HG03097 (cell line): Measurements from ENCODE around the gene ZNF611.
A peak's percentile ranks its signal among the peaks of the same experiment; 100 is the strongest.
"Not testable (repeated sequence)": the region's sequence is repeated elsewhere in the genome, so short reads cannot be mapped to it uniquely, and the experiment has no call there.

Experiments
- ATAC-seq: cut with Tn5 transposase; IDR thresholded peaks from one replicate; pipeline ENCODE4 v1.9.1; 2021; ENCODE audit not compliant: unreplicated experiment, low FRiP score

Gene ZNF611

GRCh38 chr19:52734893-52735661 lies at the start of gene ZNF611:
Gene ZNF611, minus strand, starts transcription at chr19:52735044. Its CDS starts 19,150 bp downstream, at chr19:52715894.
- ATAC-seq: peak; percentile 90

GRCh38 chr19:52782864-52783263 lies 48.0 kb upstream of the ZNF611 start:
- ATAC-seq: not testable (repeated sequence)

DNA sequence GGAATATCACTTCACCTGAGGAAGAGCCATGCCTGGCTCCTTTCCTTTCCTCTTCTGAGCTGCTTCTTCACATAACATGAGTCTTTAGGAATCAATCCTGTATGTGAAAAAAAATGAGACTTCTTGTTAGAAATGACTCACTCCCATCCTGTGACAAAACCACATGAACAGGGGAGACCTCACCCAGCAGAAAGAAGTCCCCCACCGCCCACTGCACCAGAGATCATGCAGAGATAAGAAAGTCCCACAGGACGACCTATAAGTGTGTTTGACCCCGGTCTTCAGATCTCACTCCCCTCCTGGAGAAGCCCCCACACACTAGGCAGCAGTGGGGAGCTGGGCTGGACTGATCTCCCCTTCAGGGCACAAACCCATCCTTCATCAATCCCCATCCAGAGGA lies 44.0 kb upstream of the ZNF611 start:
- ATAC-seq: no peak

GRCh38 chr19:52756447-52756846 lies 21.6 kb upstream of the ZNF611 start:
- ATAC-seq: not testable (repeated sequence)

DNA sequence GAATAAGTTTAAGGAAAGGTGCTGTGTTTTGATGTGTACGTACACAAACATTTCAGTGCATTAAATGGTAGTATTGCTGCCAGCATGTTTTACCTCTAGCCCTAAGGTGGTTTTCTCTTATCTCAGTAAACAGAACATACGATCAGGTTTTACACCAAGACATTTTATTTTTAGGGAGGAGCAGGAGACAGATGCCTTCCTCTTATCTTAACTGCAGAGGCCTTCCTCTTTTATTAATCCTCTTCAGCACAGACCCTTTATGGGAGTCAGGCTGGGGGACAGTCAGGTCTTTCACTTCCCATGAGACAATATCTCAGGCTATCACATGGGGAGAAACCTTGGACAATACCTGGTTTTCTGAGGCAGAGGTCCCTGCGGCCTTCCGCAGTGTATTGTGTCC lies 14.9 kb upstream of the ZNF611 start:
- ATAC-seq: no peak

DNA sequence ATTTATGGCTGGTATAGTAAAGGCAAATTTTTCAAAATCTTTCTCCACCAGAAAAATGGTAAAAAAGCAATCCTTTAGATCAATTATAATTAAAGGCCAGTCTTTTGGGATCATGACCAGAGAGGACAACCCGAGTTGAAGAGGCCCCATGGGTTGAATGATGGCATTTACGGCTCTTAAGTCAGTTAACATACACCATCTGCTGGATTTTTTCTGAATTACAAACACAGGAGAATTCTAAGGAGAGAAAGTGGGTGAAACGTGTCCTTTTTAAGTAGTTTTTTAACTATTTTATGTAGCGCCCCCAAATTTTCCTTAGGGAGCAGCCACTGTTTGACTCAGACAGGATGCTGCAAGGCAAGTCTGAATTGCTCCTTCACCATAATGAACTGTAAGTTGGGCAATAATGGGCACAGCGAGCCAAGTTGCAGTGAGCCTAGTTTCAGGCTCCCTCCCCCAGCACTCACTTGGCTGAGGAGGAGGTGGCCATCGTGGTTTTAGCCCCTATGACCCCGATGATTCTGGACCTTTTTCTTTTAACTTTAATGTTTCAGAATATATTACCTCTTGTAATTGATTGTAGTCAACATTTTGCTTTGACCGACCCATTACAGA lies 13.6 kb upstream of the ZNF611 start:
- no peak for ATAC-seq

GRCh38 chr19:52745919-52746318 lies 11.1 kb upstream of the ZNF611 start:
- ATAC-seq: not testable (repeated sequence)

DNA sequence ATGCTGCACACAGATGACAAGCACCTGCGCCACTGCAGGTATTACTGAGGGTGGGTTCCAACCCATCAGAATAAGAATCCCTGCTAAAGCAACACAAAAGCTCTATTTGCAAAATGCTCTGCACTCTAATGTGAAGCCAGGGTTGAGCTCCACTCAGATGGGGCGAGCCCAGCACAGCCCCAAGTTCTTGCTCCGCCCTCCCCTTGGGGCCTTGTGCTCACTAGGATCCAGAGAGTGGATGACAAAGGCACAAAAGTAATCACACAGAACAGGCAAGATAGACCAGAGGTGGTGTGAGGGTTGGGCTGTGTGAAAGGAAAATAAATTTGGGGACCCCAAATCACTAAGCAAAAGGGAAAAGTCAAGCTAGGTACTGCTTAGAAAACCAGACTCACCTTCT lies 8.2 kb upstream of the ZNF611 start:
- ATAC-seq: no peak

- no peak for ATAC-seq
These were observed 7.7 kb upstream of the ZNF611 start for GRCh38 chr19:52742516-52742915.

GRCh38 chr19:52741951-52742485 lies 7.2 kb upstream of the ZNF611 start:
- no peak for ATAC-seq

GRCh38 chr19:52741371-52741770 lies 6.5 kb upstream of the ZNF611 start:
- not testable (repeated sequence) for ATAC-seq

DNA sequence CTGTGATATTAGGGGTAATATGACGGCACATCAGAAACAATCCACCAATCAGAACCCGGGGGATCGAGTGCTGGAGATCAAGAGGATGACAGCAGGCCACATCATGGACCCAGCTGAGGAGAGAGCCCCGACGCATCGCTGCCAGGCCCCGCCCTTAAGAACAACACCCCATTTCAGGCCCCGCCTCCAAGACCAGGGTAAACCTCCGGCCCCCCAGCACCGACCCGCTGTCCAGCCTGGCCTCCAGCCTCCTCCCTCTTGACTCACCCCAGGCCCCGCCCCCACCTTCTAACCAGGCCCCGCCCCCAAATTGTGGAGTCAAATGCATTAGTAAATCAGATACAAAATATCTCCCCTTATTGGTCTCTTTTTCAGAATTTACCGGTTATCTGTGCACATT lies 4.7 kb upstream of the ZNF611 start:
- no peak for ATAC-seq

DNA sequence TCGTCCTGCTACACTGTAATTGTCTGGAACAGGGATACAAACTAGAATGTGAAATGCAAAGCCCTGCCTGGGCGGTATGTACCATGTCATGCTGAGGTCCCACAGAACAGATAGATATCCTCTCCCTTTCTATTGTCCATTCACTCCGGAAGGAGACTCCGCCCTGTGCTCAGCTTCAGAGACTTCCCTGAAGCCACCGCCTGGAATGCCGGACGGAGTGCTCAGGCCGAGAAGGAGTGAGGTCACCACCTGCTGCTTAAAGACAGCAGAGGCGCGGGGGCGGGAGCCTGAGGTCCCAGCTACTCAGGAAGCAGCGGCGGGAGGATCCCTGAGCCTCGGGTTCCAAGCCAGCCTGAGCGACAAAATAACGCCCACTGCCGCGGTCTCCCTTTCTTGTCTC lies 890 bp upstream of the ZNF611 start:
- ATAC-seq: no peak

GRCh38 chr19:52734331-52734892 lies 432 bp downstream of the ZNF611 start:
- peak; percentile 19 for ATAC-seq

DNA sequence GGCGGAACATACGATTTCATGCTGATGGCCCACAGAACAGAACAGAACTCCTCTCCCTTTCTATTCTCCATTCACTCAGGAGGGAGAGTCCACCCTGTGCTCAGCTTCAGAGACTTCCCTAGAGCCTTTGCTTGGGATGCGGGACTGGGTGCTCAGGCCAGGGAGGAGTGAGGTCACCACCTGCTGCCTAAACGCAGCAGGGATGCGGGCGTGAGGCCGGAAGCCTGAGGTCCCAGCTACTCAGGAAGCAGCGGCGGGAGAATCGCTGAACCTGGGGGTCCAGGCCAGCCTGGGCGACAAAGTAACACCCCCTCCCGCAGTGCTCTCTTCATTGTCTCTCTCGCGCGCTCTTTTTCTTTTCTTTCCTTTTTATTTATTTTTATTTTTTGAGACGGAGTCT lies 8.8 kb downstream of the ZNF611 start:
- not testable (repeated sequence) for ATAC-seq

- no peak for ATAC-seq
These were observed 9.3 kb downstream of the ZNF611 start for GRCh38 chr19:52725528-52725961.

DNA sequence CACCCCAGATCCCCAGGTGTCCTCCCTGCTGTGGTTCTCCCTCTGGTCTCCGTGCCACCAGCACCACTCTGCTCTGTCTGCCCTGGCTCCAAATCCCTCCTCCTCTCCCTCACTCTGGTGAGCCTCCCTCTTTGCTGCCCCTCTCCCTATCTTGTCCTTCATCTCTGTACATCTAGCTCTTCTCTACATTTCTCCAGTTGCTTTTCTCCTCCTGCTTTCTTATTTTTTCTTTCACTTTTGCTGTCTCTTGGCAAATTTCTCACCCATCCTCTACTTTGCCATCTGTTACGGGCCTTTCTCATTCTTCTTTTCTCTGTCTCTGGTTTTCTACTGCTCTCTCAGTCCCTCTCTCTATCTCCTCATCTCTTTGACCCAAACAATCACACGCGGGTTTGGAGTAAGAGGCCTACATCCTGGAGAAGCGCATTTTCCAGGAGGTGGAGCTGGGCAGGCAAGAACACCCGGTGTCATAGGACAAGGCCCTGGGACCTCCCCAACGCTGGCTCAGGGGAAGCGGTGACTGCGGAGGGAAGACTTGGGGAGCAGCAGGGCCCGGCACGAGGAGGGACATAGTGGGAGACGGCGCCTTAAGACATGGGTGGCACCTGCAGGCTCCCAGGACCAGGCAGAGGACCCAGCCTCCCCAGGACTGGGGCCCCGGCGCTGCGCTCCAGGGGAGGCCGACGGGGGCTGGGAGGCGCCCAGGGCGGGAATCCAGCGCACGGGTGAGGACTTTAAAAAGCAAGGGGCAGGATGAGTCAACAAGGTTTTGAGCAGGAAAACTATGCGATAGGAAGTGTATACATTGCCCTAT lies 9.9 kb downstream of the ZNF611 start:
- no peak for ATAC-seq

DNA sequence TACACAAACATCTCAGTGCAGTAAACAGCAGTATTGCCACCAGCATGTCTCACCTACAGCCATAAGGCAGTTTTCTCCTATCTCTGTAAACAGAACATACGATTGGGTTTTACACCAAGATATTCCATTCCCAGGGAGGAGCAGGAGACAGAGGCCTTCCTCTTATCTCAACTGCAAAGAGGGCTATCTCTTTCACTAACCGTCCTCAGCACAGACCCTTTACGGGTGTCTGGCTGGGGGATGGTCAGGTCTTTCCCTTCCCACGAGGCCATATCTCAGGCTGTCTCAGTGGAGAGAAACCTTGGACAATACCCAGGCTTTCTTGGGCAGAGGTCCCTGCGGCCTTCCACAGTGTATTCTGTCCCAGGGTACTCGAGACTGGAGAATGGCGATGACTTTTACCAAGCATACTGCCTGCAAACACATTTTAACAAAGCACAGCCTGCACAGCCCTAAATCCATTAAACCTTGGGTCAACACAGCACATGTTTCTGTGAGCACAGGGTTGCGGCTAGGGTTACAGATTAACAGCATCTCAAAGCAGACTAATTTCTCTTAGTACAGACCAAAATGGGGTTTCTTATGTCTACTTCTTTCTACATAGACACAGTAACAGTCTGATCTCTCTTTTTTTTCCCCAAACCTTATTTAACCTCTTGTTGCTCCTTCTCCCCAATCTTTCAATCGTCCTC lies 10.8 kb downstream of the ZNF611 start:
- not testable (repeated sequence) for ATAC-seq

DNA sequence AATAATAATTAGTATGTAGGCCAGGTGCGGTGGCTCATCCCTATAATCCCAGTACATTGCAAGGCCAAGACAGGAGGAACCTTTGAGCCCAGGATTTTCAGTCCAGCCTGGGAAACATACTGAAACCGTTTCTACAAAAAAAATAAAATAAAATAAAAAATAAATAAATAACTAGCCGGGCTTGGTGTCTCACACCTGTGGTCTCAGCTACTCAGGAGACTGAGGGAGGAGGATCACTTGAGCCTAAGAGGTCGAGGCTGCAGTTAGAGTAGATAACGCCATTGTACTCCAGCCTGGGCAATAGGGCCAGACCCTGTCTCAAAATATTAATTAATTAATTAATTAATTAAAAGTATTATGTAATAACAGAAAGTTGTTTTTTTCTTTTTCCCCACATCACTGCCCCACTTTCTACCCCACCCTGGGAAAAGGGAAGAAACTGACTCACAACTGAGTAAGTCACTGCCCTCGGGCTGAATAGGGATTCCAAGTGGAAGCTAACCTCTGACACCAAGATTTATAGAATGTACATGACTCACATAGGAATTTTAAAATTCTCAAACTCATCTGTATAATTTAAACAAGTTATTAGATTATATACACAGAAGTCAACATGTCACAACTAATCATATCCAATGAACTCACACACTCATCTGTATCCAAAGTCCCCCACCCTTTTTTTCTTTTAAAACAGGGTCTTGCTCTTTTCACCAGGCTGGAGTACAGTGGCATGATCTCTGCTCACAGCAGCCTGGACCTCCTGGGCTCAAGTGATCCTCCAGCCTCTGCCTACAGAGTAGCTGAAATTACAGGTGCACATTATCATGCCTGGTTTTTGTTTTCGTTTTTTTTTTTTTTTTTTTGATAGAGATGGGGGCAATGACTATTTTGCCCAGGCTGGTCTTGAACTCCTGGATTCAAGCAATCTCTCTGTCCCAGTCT lies 12.5 kb downstream of the ZNF611 start:
- ATAC-seq: no peak
